Ishikawa (cell line): ENCODE data around the gene SMCO1.

ENCODE experiments used
- CEBPB ChIP-seq: IDR thresholded peaks from 2 replicates; pipeline ENCODE4 v1.6.1; 2012
- CREB1 ChIP-seq: IDR thresholded peaks from 2 replicates; pipeline ENCODE4 v1.6.1; 2012; ENCODE audit warnings: low read depth
- EGR1 ChIP-seq: IDR thresholded peaks from 2 replicates; pipeline ENCODE4 v1.6.1; 2012
- EP300 ChIP-seq: IDR thresholded peaks from 2 replicates; pipeline ENCODE4 v1.6.1; 2012; ENCODE audit warnings: borderline replicate concordance
- FOXM1 ChIP-seq: IDR thresholded peaks from 2 replicates; pipeline ENCODE4 v1.6.1; 2012; ENCODE audit warnings: low read depth, borderline replicate concordance
- MAX ChIP-seq: IDR thresholded peaks from 2 replicates; pipeline ENCODE4 v1.6.1; 2012
- NFIC ChIP-seq: IDR thresholded peaks from 2 replicates; pipeline ENCODE4 v1.6.1; 2012
- RAD21 ChIP-seq: IDR thresholded peaks from 2 replicates; pipeline ENCODE4 v1.6.1; 2012; ENCODE audit warnings: low read depth
- REST ChIP-seq: IDR thresholded peaks from 2 replicates; pipeline ENCODE4 v1.6.1; 2012; ENCODE audit warnings: low read depth, mild to moderate bottlenecking
- TAF1 ChIP-seq: IDR thresholded peaks from 2 replicates; pipeline ENCODE4 v1.6.1; 2012; ENCODE audit warnings: low read depth, mild to moderate bottlenecking
- TCF12 ChIP-seq: IDR thresholded peaks from 2 replicates; pipeline ENCODE4 v1.6.1; 2012; ENCODE audit warnings: low read depth
- TEAD4 ChIP-seq: IDR thresholded peaks from 2 replicates; pipeline ENCODE4 v1.6.1; 2012
- USF1 ChIP-seq: IDR thresholded peaks from 2 replicates; pipeline ENCODE4 v1.6.1; 2012
- YY1 ChIP-seq: IDR thresholded peaks from 2 replicates; pipeline ENCODE4 v1.6.1; 2012; ENCODE audit warnings: low read depth
- ZBTB7A ChIP-seq: IDR thresholded peaks from 2 replicates; pipeline ENCODE4 v1.6.1; 2012; ENCODE audit warnings: low read depth

The SMCO1 gene

GRCh38 chr3:196541684-196542445 lies 26.7 kb upstream of the SMCO1 start:
- TF ChIP-seq RAD21 (no peak), TAF1 (no peak), YY1 (no peak), MAX (no peak), FOXM1 (no peak), CEBPB (no peak), EGR1 (no peak)

- TF ChIP-seq RAD21 = peak; percentile 59
- TF ChIP-seq TEAD4 = no peak
- no peak for TF ChIP-seq YY1
Observed at GRCh38 chr3:196537319-196537984, 22.3 kb upstream of the SMCO1 start.

- TF ChIP-seq TEAD4 (no peak), MAX (no peak), CREB1 (no peak), YY1 (no peak), USF1 (no peak), EP300 (no peak), ZBTB7A (no peak), TAF1 (no peak), CEBPB (no peak), TCF12 (no peak), NFIC (no peak)
Observed at GRCh38 chr3:196533260-196533681, 18.1 kb upstream of the SMCO1 start.

- TF ChIP-seq USF1 (no peak), MAX (no peak), TCF12 (no peak), CREB1 (no peak), REST (no peak), EP300 (no peak), RAD21 (no peak), YY1 (no peak), EGR1 (no peak), CEBPB (no peak), ZBTB7A (no peak), NFIC (no peak), TEAD4 (no peak), FOXM1 (no peak), TAF1 (no peak)
Observed at GRCh38 chr3:196531418-196531817, 16.3 kb upstream of the SMCO1 start.

GRCh38 chr3:196528639-196529233 lies 13.6 kb upstream of the SMCO1 start:
- TF ChIP-seq YY1 = peak; percentile 88
- no peak for TF ChIP-seq USF1
- no peak for TF ChIP-seq ZBTB7A
- TF ChIP-seq FOXM1 = no peak
- no peak for TF ChIP-seq CEBPB
- TF ChIP-seq RAD21 = peak; percentile 56; the same call in 1 of the 2 replicates
- TF ChIP-seq MAX = no peak; the same call in 1 of the 2 replicates
- peak; percentile 46; the same call in 1 of the 2 replicates for TF ChIP-seq EGR1
- TF ChIP-seq TAF1 = peak; percentile 83; the same call in 1 of the 2 replicates
- peak; percentile 36; the same call in 1 of the 2 replicates for TF ChIP-seq TEAD4
- peak; percentile 55 for TF ChIP-seq EP300
- TF ChIP-seq NFIC = peak; percentile 34; the same call in 1 of the 2 replicates
- TF ChIP-seq TCF12 = peak; percentile 44; the same call in 1 of the 2 replicates
- no peak for TF ChIP-seq CREB1
- no peak for TF ChIP-seq REST
